DND-41 (cell line): Measurements from ENCODE around the gene COL20A1.

ENCODE experiments used
- ATAC-seq: fragments of 200-7000 bp; cut with Tn5 transposase; 3 replicates; pipeline ENCODE4 v1.9.1; 2021; ENCODE audit warnings: low read depth; ENCODE audit not compliant: insufficient read depth
- DNase-seq: peaks from one replicate; pipeline ENCODE4 v3.0.0-alpha.2; 2020
- H2AFZ ChIP-seq: 2 replicates; pipeline ENCODE4 v1.6.0; 2012; ENCODE audit warnings: low read depth, low read length
- H3K27ac ChIP-seq: 2 replicates; pipeline ENCODE4 v1.5.1; 2012; ENCODE audit warnings: low read length, inconsistent platforms
- H3K27me3 ChIP-seq: fragments of 200-600 bp; sonication (generic); 2 replicates; pipeline ENCODE4 v1.6.0; 2012; ENCODE audit warnings: low read length, mild to moderate bottlenecking, inconsistent platforms; ENCODE audit not compliant: insufficient read depth, poor library complexity
- H3K36me3 ChIP-seq: 2 replicates; pipeline ENCODE4 v1.5.1; 2012; ENCODE audit warnings: low read length, inconsistent platforms; ENCODE audit not compliant: insufficient read depth
- H3K4me1 ChIP-seq: 2 replicates; pipeline ENCODE4 v1.5.1; 2012; ENCODE audit warnings: mild to moderate bottlenecking, low read length; ENCODE audit not compliant: insufficient read depth
- H3K4me2 ChIP-seq: 2 replicates; pipeline ENCODE4 v1.6.0; 2012; ENCODE audit warnings: mild to moderate bottlenecking, moderate library complexity, low read length, inconsistent platforms; ENCODE audit not compliant: insufficient read depth
- H3K4me3 ChIP-seq, 2 experiments: fragments of 200-600 bp in 1 of 2; shearing (Covaris generic) in 1 of 2; 2 replicates each; pipeline ENCODE4 v1.5.1; 2012 to 2016; ENCODE audit warnings: inconsistent platforms in 2 of 2, low read length in 2 of 2, mild to moderate bottlenecking in 2 of 2, low read depth in 1 of 2, moderate library complexity in 1 of 2
- H3K79me2 ChIP-seq: 2 replicates; pipeline ENCODE4 v1.6.0; 2012; ENCODE audit warnings: low read length, inconsistent platforms; ENCODE audit not compliant: insufficient read depth
- H3K9ac ChIP-seq: 2 replicates; pipeline ENCODE4 v1.6.0; 2012; ENCODE audit warnings: low read depth, mild to moderate bottlenecking, inconsistent platforms, low read length, moderate library complexity
- H3K9me3 ChIP-seq: 2 replicates; pipeline ENCODE4 v1.5.1; 2012; ENCODE audit warnings: low read length, moderate library complexity, mild to moderate bottlenecking, inconsistent platforms; ENCODE audit not compliant: insufficient read depth, severe bottlenecking
- H4K20me1 ChIP-seq: 2 replicates; pipeline ENCODE4 v1.6.0; 2012; ENCODE audit warnings: low read length; ENCODE audit not compliant: insufficient read depth
- EZH2 ChIP-seq: IDR thresholded peaks from 3 replicates; pipeline ENCODE4 v1.6.1; 2012; ENCODE audit warnings: borderline replicate concordance, low read depth, mild to moderate bottlenecking, moderate library complexity, low read length, inconsistent platforms; ENCODE audit not compliant: severe bottlenecking
- TF ChIP-seq, protein P1 (sequence below): IDR thresholded peaks from 2 replicates; pipeline ENCODE4 v1.5.1; 2012; ENCODE audit warnings: borderline replicate concordance, low read length, moderate library complexity, mild to moderate bottlenecking; ENCODE audit not compliant: poor library complexity, severe bottlenecking; ENCODE audit errors: extremely low read depth

COL20A1 gene

DNA sequence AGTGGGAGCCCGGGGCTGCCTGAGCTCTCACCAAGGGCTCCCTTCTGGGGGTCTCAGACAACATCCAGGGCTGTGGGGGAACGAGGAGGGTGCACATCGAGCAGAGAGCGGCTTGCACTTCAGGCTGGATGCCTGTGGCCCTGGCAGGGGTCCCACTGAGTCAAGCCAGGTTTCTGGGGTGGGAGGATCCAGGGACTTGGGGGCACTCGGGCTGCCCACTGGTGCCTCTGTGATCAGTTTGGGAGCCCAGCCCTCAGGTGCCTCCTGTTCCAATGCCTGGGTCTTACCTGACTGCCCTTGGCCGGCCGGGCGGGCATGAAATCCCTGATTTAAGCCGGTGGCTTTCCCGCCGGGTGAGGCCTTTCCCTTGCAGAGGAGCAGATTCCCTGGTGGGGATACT lies 470 bp downstream of the COL20A1 start:
- no peak for TF ChIP-seq EZH2
- TF ChIP-seq, protein P1, sequence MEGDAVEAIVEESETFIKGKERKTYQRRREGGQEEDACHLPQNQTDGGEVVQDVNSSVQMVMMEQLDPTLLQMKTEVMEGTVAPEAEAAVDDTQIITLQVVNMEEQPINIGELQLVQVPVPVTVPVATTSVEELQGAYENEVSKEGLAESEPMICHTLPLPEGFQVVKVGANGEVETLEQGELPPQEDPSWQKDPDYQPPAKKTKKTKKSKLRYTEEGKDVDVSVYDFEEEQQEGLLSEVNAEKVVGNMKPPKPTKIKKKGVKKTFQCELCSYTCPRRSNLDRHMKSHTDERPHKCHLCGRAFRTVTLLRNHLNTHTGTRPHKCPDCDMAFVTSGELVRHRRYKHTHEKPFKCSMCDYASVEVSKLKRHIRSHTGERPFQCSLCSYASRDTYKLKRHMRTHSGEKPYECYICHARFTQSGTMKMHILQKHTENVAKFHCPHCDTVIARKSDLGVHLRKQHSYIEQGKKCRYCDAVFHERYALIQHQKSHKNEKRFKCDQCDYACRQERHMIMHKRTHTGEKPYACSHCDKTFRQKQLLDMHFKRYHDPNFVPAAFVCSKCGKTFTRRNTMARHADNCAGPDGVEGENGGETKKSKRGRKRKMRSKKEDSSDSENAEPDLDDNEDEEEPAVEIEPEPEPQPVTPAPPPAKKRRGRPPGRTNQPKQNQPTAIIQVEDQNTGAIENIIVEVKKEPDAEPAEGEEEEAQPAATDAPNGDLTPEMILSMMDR, result no peak
- Histone ChIP-seq H2AFZ (no peak overlapping the region), H3K4me1 (no peaks in the 10 kb centered on the region), H3K27me3 (peaks cover 10% of the 10 kb centered on the region), H3K9me3 (no peaks in the 10 kb centered on the region), H3K79me2 (no peaks in the 10 kb centered on the region), H3K27ac (no peak overlapping the region), H3K4me3 (no peak overlapping the region), H3K4me2 (no peak overlapping the region), H4K20me1 (peaks cover 47% of the 10 kb centered on the region), H3K9ac (no peak overlapping the region), H3K36me3 (peaks cover 15% of the 10 kb centered on the region)
- DNase-seq (no peak), ATAC-seq (no peak)

GRCh38 chr20:63293871-63294535 lies 1.0 kb downstream of the COL20A1 start:
- H3K27me3 ChIP-seq, result peaks cover 10% of the 10 kb centered on the region
- H3K4me1 ChIP-seq, result no peaks in the 10 kb centered on the region
- no peaks in the 10 kb centered on the region for H3K79me2 ChIP-seq
- H3K36me3 ChIP-seq, result peaks cover 9% of the 10 kb centered on the region
- H2AFZ ChIP-seq, result no peak overlapping the region
- no peak overlapping the region for H3K27ac ChIP-seq
- no peaks in the 10 kb centered on the region for H3K9me3 ChIP-seq
- DNase-seq (no peak), ATAC-seq (no peak)
- no peak overlapping the region for H3K4me2 ChIP-seq
- peaks cover 48% of the 10 kb centered on the region for H4K20me1 ChIP-seq
- H3K9ac ChIP-seq, result no peak overlapping the region
- TF ChIP-seq, protein P1, result no peak
- no peak for TF ChIP-seq EZH2
- no peak overlapping the region for H3K4me3 ChIP-seq

- Histone ChIP-seq H3K9me3 (no peaks in the 10 kb centered on the region), H3K4me2 (no peak overlapping the region), H2AFZ (no peak overlapping the region), H3K4me3 (no peak overlapping the region), H3K36me3 (peaks cover 5% of the 10 kb centered on the region), H3K79me2 (no peaks in the 10 kb centered on the region), H3K27me3 (peaks cover 10% of the 10 kb centered on the region), H3K9ac (no peak overlapping the region), H3K4me1 (no peaks in the 10 kb centered on the region), H3K27ac (no peak overlapping the region), H4K20me1 (peaks cover 46% of the 10 kb centered on the region)
- DNase-seq (no peak), ATAC-seq (no peak)
- TF ChIP-seq, protein P1, result no peak
- TF ChIP-seq EZH2, result no peak
These were observed 1.5 kb downstream of the COL20A1 start for GRCh38 chr20:63294536-63294900.
